ENCODE data around the gene CSRP1. TPM values are rescaled to one million over a fixed set of nuclear protein-coding genes. Genes with fewer than 3 reads are reported as not detected.

Gene CSRP1
- total and polyA plus RNA-seq, 2 donors, result 39.7 to 170 TPM

DNA sequence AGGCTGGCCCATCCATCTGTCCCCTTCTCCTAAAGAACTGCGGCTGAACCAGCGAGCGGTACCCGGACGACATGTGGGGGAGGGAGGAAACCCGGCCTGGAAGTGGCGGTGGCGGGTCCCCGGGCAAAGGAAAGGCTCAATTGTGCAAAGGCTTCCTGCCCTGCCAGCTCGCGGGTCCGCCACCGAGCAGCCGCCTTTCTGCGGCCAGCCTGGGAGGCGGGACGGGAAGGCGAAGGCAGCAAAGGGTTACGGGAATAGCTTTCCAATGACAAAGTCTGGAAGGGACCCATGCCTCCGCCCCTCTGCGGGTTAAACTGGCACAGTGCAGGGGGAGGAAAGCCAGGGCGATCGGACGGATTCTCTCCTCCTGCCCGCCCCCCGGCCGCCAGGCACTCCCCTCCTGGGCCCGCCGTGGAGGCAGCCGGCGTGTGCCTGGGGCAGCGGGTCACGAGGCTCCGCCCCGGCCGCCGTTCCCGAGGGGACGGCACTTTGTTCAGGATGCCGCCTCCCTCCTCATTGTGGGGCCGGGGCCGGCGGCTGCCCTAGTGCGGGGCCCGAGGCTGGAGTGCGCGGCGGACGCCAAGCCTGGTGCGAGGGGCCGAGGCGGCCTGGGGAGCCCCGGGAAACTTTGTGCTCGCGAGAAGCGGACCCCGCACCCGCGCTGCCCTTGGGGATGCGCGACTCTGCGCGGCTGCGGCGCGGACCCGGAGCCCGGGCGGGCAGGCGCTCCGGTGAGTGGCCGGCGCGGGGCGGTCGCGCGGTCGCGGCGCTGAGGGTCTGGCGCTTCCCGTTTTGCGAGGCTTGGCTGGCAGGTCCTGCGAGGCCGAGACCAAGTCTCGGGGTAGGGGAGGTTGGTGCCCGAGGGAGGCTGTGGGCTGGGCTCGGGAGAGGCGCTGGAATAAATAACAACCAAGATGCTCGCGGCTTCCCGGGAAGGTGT, 32.0 kb upstream of the CSRP1 start, which contains the start of gene NAV1:
NAV1 (plus strand) TSS at position 516 of the 940 bp plus-strand sequence. CDS start 83,758 bp downstream, outside the sequence.
- Histone ChIP-seq H3K4me1 (ENCODE audit: control insufficient read depth in 2 of 2, insufficient read depth in 2 of 2, low read length in 2 of 2) (peaks cover 14 to 21% of the 10 kb centered on the region in 2 donors), H3K27ac (ENCODE audit: low read depth in 1 of 2, low read length in 1 of 2) (peak within 1 kb of the TSS; percentile 6 to 37), H3K9me3 (ENCODE audit: control insufficient read depth in 2 of 2, insufficient read depth in 1 of 2, low read length in 1 of 2) (no peaks in the 10 kb centered on the region), H3K36me3 (ENCODE audit: control insufficient read depth in 2 of 2, insufficient read depth in 2 of 2, low read length in 1 of 2) (no peaks in the 10 kb centered on the region), H3K27me3 (ENCODE audit: control insufficient read depth in 2 of 2, insufficient read depth in 1 of 2, low read length in 1 of 2) (peaks cover 37 to 79% of the 10 kb centered on the region in 2 donors), H3K4me3 (ENCODE audit: low read length in 2 of 2) (peak within 1 kb of the TSS; percentile 29 to 44)
- no peak for DNase-seq (ENCODE audit: low read depth in 6 of 9, low spot score in 9 of 9)
- under 1% methylated on average over 93 of the region's 93 CpGs for WGBS

DNA sequence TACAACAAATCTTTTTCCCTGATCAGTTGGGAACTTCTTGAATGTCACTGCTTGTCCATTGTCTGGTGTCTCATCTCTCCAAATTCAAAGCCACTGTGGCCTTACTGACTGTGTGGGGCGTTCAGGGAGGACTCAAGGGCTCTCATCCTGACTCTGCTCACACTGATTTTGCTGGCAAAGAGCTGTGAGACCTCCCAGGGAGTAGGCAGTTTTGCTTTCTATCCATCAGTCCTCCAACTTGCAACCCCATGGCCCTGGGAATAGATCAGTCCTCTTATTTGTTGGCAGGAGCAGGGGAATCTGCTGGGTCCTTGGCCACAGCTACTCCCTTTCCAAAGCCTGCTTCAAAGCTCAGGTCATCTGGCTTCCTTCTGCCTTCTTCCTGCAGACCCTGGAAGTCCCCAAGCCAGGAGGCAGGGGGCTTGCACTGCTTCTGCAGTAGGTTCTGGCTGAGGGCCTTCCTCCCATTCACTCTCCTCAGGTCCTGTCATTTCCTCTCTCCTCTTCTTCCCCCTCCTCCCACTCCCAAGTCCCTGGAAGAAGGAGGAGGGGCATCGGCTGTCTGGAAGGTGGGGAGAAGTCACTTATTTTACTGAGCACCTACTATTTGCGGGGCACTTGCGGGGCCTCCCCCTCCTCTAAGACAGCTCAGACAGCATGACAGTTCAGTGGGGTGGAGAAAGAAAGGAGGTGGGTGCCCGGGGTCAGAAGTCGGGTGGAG, 31.1 kb upstream of the CSRP1 start:
- Histone ChIP-seq H3K9me3 (ENCODE audit: control insufficient read depth in 2 of 2, insufficient read depth in 1 of 2, low read length in 1 of 2) (no peaks in the 10 kb centered on the region), H3K4me1 (ENCODE audit: control insufficient read depth in 2 of 2, insufficient read depth in 2 of 2, low read length in 2 of 2) (peaks cover 14 to 21% of the 10 kb centered on the region in 2 donors), H3K4me3 (ENCODE audit: low read length in 2 of 2) (peak overlapping the region in 1 of 2 donors; percentile 13), H3K27me3 (ENCODE audit: control insufficient read depth in 2 of 2, insufficient read depth in 1 of 2, low read length in 1 of 2) (peaks cover 37 to 79% of the 10 kb centered on the region in 2 donors), H3K36me3 (ENCODE audit: control insufficient read depth in 2 of 2, insufficient read depth in 2 of 2, low read length in 1 of 2) (no peaks in the 10 kb centered on the region), H3K27ac (ENCODE audit: low read depth in 1 of 2, low read length in 1 of 2) (no peak overlapping the region)
- no peak for DNase-seq (ENCODE audit: low read depth in 6 of 9, low spot score in 9 of 9)
- 35% methylated on average over 6 of the region's 6 CpGs for WGBS

GRCh38 chr1:201537467-201537866, 30.5 kb upstream of the CSRP1 start:
- DNase-seq (ENCODE audit: low read depth in 6 of 9, low spot score in 9 of 9), result no peak
- H3K4me3 ChIP-seq (ENCODE audit: low read length in 2 of 2), result no peak overlapping the region
- no peaks in the 10 kb centered on the region for H3K9me3 ChIP-seq (ENCODE audit: control insufficient read depth in 2 of 2, insufficient read depth in 1 of 2, low read length in 1 of 2)
- H3K36me3 ChIP-seq (ENCODE audit: control insufficient read depth in 2 of 2, insufficient read depth in 2 of 2, low read length in 1 of 2), result no peaks in the 10 kb centered on the region
- H3K4me1 ChIP-seq (ENCODE audit: control insufficient read depth in 2 of 2, insufficient read depth in 2 of 2, low read length in 2 of 2), result peaks cover 14 to 22% of the 10 kb centered on the region in 2 donors
- H3K27ac ChIP-seq (ENCODE audit: low read depth in 1 of 2, low read length in 1 of 2), result no peak overlapping the region
- peaks cover 37 to 80% of the 10 kb centered on the region in 2 donors for H3K27me3 ChIP-seq (ENCODE audit: control insufficient read depth in 2 of 2, insufficient read depth in 1 of 2, low read length in 1 of 2)
- 99% methylated on average over 4 of the region's 4 CpGs for WGBS

GRCh38 chr1:201537028-201537427, 30.1 kb upstream of the CSRP1 start:
- 100% methylated on average over 2 of the region's 2 CpGs for WGBS
- no peaks in the 10 kb centered on the region for H3K9me3 ChIP-seq (ENCODE audit: control insufficient read depth in 2 of 2, insufficient read depth in 1 of 2, low read length in 1 of 2)
- no peak for DNase-seq (ENCODE audit: low read depth in 6 of 9, low spot score in 9 of 9)
- no peaks in the 10 kb centered on the region for H3K36me3 ChIP-seq (ENCODE audit: control insufficient read depth in 2 of 2, insufficient read depth in 2 of 2, low read length in 1 of 2)
- peaks cover 14 to 24% of the 10 kb centered on the region in 2 donors for H3K4me1 ChIP-seq (ENCODE audit: control insufficient read depth in 2 of 2, insufficient read depth in 2 of 2, low read length in 2 of 2)
- H3K27ac ChIP-seq (ENCODE audit: low read depth in 1 of 2, low read length in 1 of 2), result no peak overlapping the region
- H3K27me3 ChIP-seq (ENCODE audit: control insufficient read depth in 2 of 2, insufficient read depth in 1 of 2, low read length in 1 of 2), result peaks cover 37 to 78% of the 10 kb centered on the region in 2 donors
- no peak overlapping the region for H3K4me3 ChIP-seq (ENCODE audit: low read length in 2 of 2)

DNA sequence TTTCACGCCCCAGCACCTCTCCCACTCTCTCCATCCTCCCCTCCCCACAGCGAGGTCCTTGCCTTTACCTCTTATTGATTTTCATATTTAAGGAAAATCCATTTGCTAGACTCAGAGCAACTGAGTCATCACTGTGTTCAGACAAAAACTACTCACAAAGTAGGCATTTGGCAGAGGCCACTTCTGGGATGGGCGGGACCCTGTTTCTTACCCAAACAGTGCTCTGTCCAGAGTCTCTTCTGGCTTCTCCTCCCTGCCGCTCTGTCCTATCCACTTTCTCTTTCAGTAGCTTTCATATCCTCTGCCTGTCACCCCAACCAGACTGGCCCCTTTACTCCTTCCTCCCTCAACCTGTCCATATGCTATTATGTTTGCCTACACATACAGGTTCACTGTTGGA, 29.6 kb upstream of the CSRP1 start:
- no peak for DNase-seq (ENCODE audit: low read depth in 6 of 9, low spot score in 9 of 9)
- WGBS, result 89% methylated on average over 4 of the region's 4 CpGs
- Histone ChIP-seq H3K36me3 (ENCODE audit: control insufficient read depth in 2 of 2, insufficient read depth in 2 of 2, low read length in 1 of 2) (no peaks in the 10 kb centered on the region), H3K27ac (ENCODE audit: low read depth in 1 of 2, low read length in 1 of 2) (no peak overlapping the region), H3K9me3 (ENCODE audit: control insufficient read depth in 2 of 2, insufficient read depth in 1 of 2, low read length in 1 of 2) (no peaks in the 10 kb centered on the region), H3K4me1 (ENCODE audit: control insufficient read depth in 2 of 2, insufficient read depth in 2 of 2, low read length in 2 of 2) (peaks cover 14 to 28% of the 10 kb centered on the region in 2 donors), H3K4me3 (ENCODE audit: low read length in 2 of 2) (no peak overlapping the region), H3K27me3 (ENCODE audit: control insufficient read depth in 2 of 2, insufficient read depth in 1 of 2, low read length in 1 of 2) (peaks cover 32 to 77% of the 10 kb centered on the region in 2 donors)

GRCh38 chr1:201535919-201536245, 29.0 kb upstream of the CSRP1 start:
- Histone ChIP-seq H3K27me3 (ENCODE audit: control insufficient read depth in 2 of 2, insufficient read depth in 1 of 2, low read length in 1 of 2) (peaks cover 30 to 70% of the 10 kb centered on the region in 2 donors), H3K27ac (ENCODE audit: low read depth in 1 of 2, low read length in 1 of 2) (no peak overlapping the region), H3K9me3 (ENCODE audit: control insufficient read depth in 2 of 2, insufficient read depth in 1 of 2, low read length in 1 of 2) (no peaks in the 10 kb centered on the region), H3K4me1 (ENCODE audit: control insufficient read depth in 2 of 2, insufficient read depth in 2 of 2, low read length in 2 of 2) (peaks cover 14 to 34% of the 10 kb centered on the region in 2 donors), H3K36me3 (ENCODE audit: control insufficient read depth in 2 of 2, insufficient read depth in 2 of 2, low read length in 1 of 2) (no peaks in the 10 kb centered on the region), H3K4me3 (ENCODE audit: low read length in 2 of 2) (no peak overlapping the region)
- WGBS, result 82% methylated on average over 6 of the region's 6 CpGs
- DNase-seq (ENCODE audit: low read depth in 6 of 9, low spot score in 9 of 9), result no peak

DNA sequence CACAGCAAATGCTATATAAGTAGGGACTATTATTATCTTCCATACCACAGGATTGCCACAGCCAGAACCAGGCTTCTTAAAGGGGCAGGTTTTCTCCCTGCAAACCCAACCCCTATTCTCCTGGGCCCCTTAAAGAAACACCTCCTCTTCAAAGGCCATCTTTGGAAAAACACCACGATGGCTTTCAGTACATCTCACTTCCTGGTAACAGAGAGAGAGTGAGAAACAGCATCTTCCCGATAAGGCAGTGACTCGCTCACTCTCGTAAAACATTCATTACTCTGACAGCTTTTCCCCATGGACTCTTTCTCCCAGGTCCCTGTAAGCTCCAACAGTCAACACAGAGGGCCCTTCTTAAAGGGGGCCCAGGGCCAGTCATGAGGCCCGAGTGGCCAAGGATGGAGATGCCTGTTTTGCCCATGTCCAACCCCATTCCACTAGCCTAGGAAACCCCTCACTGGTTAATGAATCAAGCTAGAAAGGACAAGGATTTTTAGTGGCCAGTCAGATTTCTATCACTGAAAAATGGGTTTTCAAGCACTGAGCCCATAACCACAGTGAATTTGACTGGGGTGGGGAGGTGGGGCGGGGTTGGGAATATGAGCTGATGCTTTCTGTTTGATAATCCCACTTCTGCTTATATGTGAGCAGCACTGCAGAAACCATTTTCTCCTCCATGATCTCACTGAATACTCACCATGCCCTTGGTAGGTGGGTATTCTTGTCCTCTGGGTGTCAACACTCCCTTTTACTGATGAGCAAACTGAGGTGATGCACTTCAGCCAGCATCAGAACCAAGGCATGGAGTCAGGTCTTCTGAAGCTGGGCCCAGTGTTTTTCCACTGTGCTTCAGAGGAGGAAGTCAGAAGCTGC, 28.4 kb upstream of the CSRP1 start:
- no peaks in the 10 kb centered on the region for H3K9me3 ChIP-seq (ENCODE audit: control insufficient read depth in 2 of 2, insufficient read depth in 1 of 2, low read length in 1 of 2)
- no peaks in the 10 kb centered on the region for H3K36me3 ChIP-seq (ENCODE audit: control insufficient read depth in 2 of 2, insufficient read depth in 2 of 2, low read length in 1 of 2)
- WGBS, result 76% methylated on average over 6 of the region's 6 CpGs
- H3K27ac ChIP-seq (ENCODE audit: low read depth in 1 of 2, low read length in 1 of 2), result no peak overlapping the region
- H3K4me1 ChIP-seq (ENCODE audit: control insufficient read depth in 2 of 2, insufficient read depth in 2 of 2, low read length in 2 of 2), result peaks cover 14 to 33% of the 10 kb centered on the region in 2 donors
- no peak for DNase-seq (ENCODE audit: low read depth in 6 of 9, low spot score in 9 of 9)
- no peak overlapping the region for H3K4me3 ChIP-seq (ENCODE audit: low read length in 2 of 2)
- H3K27me3 ChIP-seq (ENCODE audit: control insufficient read depth in 2 of 2, insufficient read depth in 1 of 2, low read length in 1 of 2), result peaks cover 24 to 64% of the 10 kb centered on the region in 2 donors

DNA sequence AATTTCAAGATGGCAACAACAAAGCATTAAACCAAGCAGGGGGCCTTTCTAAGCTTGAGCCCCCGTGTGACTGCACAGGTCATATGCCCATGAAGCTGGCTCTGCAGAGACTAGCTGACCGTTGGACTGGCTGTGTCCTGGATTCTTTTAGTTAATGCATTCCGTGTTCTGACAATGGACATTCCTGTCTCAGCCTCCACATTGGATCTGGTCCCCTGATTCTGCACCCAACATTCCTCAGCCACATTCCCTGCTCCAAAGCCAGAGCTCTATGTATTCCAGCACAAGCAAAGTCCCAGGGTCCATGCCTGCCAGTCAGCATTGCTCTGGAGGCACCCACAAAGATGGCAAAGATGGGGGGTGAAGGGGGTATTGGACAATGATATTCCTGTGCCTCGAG, 26.9 kb upstream of the CSRP1 start:
- WGBS, result 95% methylated on average over 4 of the region's 4 CpGs
- Histone ChIP-seq H3K9me3 (ENCODE audit: control insufficient read depth in 2 of 2, insufficient read depth in 1 of 2, low read length in 1 of 2) (no peaks in the 10 kb centered on the region), H3K4me1 (ENCODE audit: control insufficient read depth in 2 of 2, insufficient read depth in 2 of 2, low read length in 2 of 2) (peaks cover 3 to 22% of the 10 kb centered on the region in 2 donors), H3K27me3 (ENCODE audit: control insufficient read depth in 2 of 2, insufficient read depth in 1 of 2, low read length in 1 of 2) (peaks cover 11 to 50% of the 10 kb centered on the region in 2 donors), H3K4me3 (ENCODE audit: low read length in 2 of 2) (no peak overlapping the region), H3K36me3 (ENCODE audit: control insufficient read depth in 2 of 2, insufficient read depth in 2 of 2, low read length in 1 of 2) (no peaks in the 10 kb centered on the region), H3K27ac (ENCODE audit: low read depth in 1 of 2, low read length in 1 of 2) (no peak overlapping the region)
- DNase-seq (ENCODE audit: low read depth in 6 of 9, low spot score in 9 of 9), result no peak

Data from thymus (tissue), 11 donors.